Endothelial cell (in vitro differentiated cells): ENCODE data around the gene VEGFC. TPM values are rescaled to one million over a fixed set of nuclear protein-coding genes. Genes with fewer than 3 reads are reported as not detected.

Experiments
- DNase-seq: peaks from one replicate; pipeline ENCODE4 v3.0.0; 2021; ENCODE audit warnings: low spot score
- H3K27ac Mint-ChIP-seq: one replicate; pipeline ENCODE4 v1.8.0; 2021; ENCODE audit warnings: mixed read lengths, inconsistent platforms; ENCODE audit not compliant: unreplicated experiment
- H3K27me3 Mint-ChIP-seq: one replicate; pipeline ENCODE4 v1.8.0; 2021; ENCODE audit warnings: mild to moderate bottlenecking, moderate library complexity, mixed read lengths, inconsistent platforms; ENCODE audit not compliant: unreplicated experiment
- H3K36me3 Mint-ChIP-seq: one replicate; pipeline ENCODE4 v1.8.0; 2021; ENCODE audit warnings: mild to moderate bottlenecking, low read depth, mixed read lengths, inconsistent platforms; ENCODE audit not compliant: unreplicated experiment
- H3K4me1 Mint-ChIP-seq: one replicate; pipeline ENCODE4 v1.8.0; 2021; ENCODE audit warnings: mild to moderate bottlenecking, mixed read lengths, inconsistent platforms; ENCODE audit not compliant: unreplicated experiment
- H3K4me3 Mint-ChIP-seq: one replicate; pipeline ENCODE4 v1.8.0; 2021; ENCODE audit warnings: mild to moderate bottlenecking, mixed read lengths, inconsistent platforms; ENCODE audit not compliant: unreplicated experiment
- H3K9me3 Mint-ChIP-seq: one replicate; pipeline ENCODE4 v1.8.0; 2021; ENCODE audit warnings: mixed read lengths, inconsistent platforms; ENCODE audit not compliant: unreplicated experiment
- CTCF ChIP-seq: fragments of 200-600 bp; sonication (generic); IDR thresholded peaks from one replicate; pipeline ENCODE4 v1.5.0; 2021; ENCODE audit warnings: antibody characterized with exemption; ENCODE audit not compliant: unreplicated experiment
- total RNA-seq: library from RNA; stranded (reverse); fragmentation: NEBNext Ultra II Directional; extraction: Animal tissue kit (Norgen Biotek cat#: 25700); gene quantifications from one replicate; pipeline ENCODE4 v1.2.1, GENCODE V29; 2021; ENCODE audit not compliant: unreplicated experiment

The VEGFC gene
- total RNA-seq, 1 donor from 2014 or later = 0.92 TPM

GRCh38 chr4:176741253-176741652 lies 51.5 kb downstream of the VEGFC start:
- H3K27me3 Mint-ChIP-seq = no peaks in the 10 kb centered on the region
- H3K4me1 Mint-ChIP-seq = no peaks in the 10 kb centered on the region
- no peaks in the 10 kb centered on the region for H3K9me3 Mint-ChIP-seq
- TF ChIP-seq CTCF = no peak
- DNase-seq = no peak
- no peak overlapping the region for H3K27ac Mint-ChIP-seq
- no peaks in the 10 kb centered on the region for H3K36me3 Mint-ChIP-seq
- no peak overlapping the region for H3K4me3 Mint-ChIP-seq

- TF ChIP-seq CTCF = no peak
- H3K4me3 Mint-ChIP-seq = no peak overlapping the region
- H3K27ac Mint-ChIP-seq = no peak overlapping the region
- no peaks in the 10 kb centered on the region for H3K4me1 Mint-ChIP-seq
- no peaks in the 10 kb centered on the region for H3K27me3 Mint-ChIP-seq
- H3K36me3 Mint-ChIP-seq = no peaks in the 10 kb centered on the region
- no peaks in the 10 kb centered on the region for H3K9me3 Mint-ChIP-seq
- no peak for DNase-seq
Measured at GRCh38 chr4:176735300-176735699, 57.4 kb downstream of the VEGFC start.

- no peak for TF ChIP-seq CTCF
- no peak overlapping the region for H3K4me3 Mint-ChIP-seq
- no peaks in the 10 kb centered on the region for H3K27me3 Mint-ChIP-seq
- H3K27ac Mint-ChIP-seq = no peak overlapping the region
- H3K9me3 Mint-ChIP-seq = no peaks in the 10 kb centered on the region
- no peaks in the 10 kb centered on the region for H3K4me1 Mint-ChIP-seq
- H3K36me3 Mint-ChIP-seq = no peaks in the 10 kb centered on the region
- no peak for DNase-seq
Measured at GRCh38 chr4:176734461-176734860, 58.3 kb downstream of the VEGFC start.

GRCh38 chr4:176729489-176729888 lies 63.2 kb downstream of the VEGFC start:
- Mint-ChIP-seq H3K4me3 (no peak overlapping the region), H3K27ac (no peak overlapping the region), H3K27me3 (peaks cover under 1% of the 10 kb centered on the region), H3K36me3 (no peaks in the 10 kb centered on the region), H3K4me1 (no peaks in the 10 kb centered on the region), H3K9me3 (no peaks in the 10 kb centered on the region)
- no peak for DNase-seq
- no peak for TF ChIP-seq CTCF

- Mint-ChIP-seq H3K27me3 (peaks cover 1% of the 10 kb centered on the region), H3K4me1 (no peaks in the 10 kb centered on the region), H3K9me3 (no peaks in the 10 kb centered on the region), H3K27ac (no peak overlapping the region), H3K36me3 (no peaks in the 10 kb centered on the region), H3K4me3 (no peak overlapping the region)
- DNase-seq = no peak
- TF ChIP-seq CTCF = no peak
Measured at GRCh38 chr4:176726803-176727202, 65.9 kb downstream of the VEGFC start.
